D341Med (cell line): Measurements from ENCODE around the gene KRT36.

Experiments
- DNase-seq: peaks from one replicate; pipeline ENCODE4 v3.0.0; 2012; ENCODE audit warnings: low spot score

The KRT36 gene

DNA sequence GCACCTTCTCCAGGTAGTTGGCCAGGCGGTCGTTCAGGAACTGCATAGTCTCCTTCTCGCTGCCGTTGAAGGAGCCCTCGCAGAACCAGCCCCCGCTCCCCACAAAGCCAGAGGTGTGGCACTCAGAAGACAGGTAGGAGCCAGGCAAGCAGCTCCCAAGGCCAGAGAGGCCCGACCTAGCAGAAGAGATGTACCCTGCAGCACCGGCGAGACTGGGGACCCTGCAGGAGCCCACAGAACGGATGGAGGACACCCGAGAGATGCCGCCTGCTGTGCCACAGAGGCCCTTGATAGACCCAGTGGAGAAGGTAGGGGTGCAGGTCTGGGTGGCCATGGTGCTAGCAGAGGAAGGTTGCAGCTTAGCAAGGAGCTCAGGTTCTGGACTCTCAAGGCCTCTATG is at the start of gene KRT36:
KRT36 (minus strand) TSS at position 380 of the 400 bp plus-strand sequence; CDS start at position 334, 46 bp downstream.
- no peak for DNase-seq

DNA sequence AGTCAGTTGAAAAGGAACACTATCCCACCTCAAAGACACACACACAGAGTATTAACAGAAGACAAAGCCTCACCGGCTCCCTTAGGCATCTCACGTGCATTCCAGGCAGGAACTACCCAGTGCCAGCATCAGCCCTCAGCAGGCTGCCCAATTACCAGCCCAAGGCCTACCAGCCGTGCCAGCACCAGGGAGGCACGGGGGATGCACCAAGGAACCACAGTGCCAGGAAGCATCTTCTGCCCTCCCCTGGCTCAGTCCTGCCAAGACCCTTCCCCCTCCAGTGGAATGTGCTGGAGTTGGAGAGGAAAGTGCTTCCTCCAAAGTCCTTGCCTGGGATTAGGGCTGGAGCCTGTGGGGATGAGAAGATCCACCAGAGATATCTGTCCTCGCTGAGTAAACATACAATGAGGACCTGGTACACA is 49.4 kb upstream of the KRT36 start:
- DNase-seq: no peak

DNA sequence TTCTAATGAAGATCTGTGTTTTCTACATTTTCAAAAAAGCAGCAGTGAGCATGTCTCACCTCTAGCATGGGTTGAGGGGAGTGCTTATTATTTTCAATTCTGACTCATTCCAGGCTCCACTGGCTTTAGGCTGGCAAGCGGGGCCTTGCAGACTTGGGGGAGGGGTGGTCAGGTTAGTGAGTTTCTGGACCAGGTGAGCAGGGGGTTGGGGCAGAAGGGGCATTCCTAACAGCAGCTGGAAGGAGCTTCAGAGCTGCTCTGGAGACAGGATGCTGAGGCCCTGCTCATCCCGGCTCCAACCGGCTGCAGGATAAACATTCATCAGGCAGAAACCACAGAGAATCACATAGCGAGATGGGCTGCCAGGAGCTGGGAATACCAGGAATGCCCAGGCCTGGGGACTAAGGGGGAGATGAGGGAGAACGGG is 48.9 kb upstream of the KRT36 start:
- DNase-seq: no peak

DNA sequence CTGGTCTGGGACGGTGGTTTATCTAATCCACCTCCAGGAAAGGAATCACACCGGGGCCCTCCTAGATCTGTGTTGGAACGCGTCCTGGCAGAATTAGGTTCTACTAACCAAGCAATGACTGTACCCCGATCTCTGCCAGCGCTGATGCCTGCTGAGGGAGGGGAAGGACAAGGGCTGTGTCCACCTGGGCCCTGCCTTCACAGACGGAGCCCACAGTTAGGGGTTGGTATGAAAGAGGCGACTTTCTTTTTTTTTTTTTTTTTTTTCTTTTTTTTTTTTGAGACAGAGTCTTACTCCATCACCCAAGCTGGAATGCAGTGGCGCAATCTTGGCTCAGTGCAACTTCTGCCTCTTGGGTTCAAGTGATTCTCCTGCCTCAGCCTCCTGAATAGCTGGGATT is 48.3 kb upstream of the KRT36 start:
- no peak for DNase-seq

DNA sequence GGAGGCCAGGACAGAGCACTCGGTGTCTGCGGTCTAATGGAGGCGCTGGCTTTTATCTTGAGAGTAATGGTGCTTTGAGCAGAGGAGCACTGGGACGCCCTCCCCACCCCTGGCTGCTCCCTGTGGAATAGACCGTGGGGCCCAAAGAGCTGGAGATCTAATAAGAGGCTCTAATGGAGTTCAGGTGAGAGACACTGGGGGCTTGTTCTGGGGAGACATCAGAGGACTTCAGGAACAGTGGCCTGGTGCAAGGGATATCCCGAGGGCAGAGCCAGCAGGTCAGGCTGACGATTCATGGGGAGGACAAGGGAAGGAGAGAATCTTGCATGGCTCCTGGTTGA is 47.9 kb upstream of the KRT36 start:
- no peak for DNase-seq

DNA sequence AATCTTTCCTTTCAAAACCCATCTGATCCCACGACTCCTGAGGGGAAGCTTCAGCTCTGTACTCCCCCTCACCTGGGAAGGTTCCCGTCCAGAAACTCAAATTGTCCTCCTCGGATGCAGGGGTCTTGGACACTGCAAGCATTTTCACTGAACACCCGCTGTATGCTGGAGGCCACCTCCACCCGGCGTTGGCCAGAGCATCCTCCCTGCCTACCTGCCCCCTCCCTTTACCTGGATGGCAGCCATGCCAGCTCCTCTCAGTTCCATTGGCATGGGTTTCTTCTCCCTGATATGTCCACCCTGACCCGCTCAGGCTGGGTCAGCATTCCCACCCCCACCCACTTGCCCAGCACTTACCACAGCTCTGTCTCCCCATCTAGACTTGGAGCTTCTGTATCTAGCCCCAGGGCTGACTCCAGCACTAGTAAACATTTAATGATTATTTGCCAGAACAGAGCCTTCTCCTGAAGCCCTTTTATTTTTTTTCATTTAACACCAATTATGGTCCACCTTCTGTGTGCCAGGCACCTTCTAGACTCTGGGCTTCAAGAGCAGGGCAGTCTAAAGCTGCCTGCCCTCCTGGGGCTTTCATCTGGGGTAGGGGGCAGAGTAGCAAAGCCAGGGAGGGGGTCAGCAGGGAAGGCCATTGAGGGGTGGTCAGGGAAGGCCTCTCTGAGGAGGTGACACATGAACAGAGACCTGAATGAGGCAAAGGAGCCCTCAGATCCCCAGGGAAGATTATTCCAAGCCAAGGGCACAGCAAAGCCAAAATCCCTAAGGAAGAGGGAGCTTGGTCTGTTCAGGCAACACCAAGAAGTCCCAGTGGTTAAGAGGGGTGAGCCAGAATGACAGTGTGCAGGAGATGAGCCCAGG is 47.3 kb upstream of the KRT36 start:
- DNase-seq: no peak

DNA sequence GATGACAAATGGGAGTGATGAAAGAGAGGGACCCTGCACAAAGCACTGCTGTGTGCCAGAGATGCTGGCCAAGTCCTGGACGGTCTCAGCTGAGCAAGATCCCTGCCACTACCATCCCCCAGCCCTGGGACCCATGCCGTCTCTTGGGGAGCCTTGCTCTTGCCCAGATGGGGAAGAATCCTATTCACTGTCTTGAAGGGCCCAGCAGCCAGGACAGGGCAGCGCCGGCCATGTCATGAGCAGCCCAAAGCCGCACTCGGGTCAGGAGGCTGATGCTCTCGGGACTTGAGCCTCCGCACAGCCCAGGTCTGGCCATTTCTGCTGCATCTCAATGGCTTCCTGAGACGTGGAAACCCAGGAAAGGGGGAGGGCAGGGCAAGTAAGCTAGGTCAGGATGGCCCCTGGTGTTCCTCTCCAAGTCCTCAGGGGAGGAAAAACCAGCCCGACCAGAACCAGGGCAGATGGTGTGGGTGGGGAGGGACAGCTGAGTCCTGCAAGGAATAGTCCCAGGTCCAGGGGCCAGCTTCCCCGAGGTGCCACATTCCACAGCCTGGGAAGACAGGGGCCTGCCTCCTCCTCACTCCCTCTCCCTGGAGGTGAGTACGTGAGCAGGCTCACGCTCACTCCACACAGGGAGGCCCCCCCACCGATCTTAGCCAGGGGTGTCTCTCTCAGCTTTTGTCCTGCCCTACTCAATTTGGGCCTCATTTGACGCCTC is 46.2 kb upstream of the KRT36 start:
- no peak for DNase-seq

DNA sequence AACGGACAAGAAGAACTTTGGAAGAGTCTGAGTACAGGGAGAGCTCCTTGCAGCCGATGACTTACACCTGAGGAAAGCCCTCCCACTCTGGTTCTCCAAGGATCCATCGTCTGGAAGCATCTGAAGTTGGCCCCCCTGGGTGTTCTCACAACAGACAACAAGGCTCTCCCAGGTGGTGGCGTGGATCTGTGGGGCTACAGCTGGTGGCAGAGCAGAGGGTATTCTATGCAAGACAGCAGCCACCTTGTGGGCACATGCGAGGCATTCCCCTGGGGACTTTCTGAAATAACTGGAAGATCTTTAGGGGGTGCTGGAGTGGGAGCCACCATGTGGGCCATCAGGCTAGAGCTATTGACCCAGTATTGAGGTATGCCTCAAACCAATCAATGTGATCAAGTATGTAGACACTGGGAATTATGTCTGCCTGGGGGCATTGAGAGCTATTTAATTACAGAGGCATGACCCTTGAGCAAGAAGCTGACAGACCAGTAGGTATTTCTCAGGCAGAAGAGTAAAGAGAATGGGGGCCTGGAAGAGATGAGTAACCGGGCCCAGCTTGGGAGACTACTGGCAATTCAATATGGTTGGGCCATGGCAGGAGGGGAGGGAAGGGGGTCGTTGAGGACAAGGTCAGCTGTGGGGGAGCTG is 45.3 kb upstream of the KRT36 start:
- DNase-seq: no peak

DNA sequence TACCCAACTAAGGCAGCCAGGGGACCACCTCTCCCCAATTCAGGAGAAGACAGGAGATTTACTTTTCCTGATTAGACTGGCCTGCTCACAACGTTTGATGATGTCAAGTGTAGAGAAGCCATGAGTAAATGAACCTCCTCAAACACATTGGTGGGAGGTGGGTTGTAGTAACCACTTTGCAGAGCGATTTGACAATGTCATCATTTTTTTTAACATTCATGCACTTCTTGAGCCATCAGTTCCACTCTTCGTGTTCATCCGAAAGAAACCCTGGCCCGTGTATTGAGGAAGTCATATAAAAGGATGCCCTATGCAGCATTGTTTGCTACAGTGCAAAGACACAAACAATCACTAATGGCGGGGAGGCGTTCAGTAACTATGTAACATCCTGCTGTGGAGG is 43.9 kb upstream of the KRT36 start:
- no peak for DNase-seq

DNA sequence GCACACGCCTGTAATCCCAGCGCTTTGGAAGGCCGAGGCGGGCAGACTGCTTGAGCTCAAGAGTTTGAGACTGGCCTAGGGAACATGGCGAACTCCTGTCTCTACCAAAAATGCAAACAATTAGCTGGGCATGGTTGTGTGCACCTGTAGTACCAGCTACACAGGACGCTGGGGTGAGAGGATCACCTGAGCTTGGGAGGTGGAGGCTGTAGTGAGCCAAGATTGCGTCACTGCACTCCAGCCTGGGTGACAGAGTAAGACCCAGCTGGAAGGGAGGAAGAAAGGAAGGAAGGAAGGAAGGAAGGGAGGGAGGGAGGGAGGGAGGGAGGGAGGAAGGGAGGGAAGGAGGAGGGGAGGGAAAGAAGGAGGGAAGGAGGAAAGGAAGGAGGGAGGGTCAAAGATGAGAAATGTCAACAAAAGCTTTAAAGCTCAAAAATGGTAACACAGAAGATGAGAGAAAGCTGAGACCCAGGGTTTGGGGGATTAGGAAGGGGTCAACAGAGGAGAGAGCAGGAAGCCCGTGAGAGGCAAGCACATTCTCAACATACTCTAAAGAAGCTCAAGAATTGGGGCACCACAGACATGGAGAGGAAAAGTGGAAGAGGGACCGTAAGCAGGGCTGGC is 43.3 kb upstream of the KRT36 start:
- no peak for DNase-seq

DNA sequence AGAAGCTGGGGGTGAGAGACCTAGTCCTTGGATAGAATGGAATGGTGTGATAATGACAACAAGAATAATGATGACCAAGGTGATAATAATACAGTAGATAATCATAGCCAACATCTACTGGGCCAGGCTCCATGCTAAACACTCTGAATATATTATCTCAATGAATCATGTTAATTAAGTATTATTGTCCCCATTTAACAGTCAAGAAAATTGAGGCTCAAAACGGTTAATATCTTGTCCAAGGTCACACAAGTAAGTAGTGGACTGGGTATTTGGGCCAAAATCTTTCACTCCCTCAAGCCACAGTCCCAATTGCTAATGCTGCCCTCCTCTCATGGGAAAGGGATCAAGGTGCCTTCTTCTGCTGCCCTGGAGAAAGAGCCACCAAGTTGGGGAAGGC is 42.3 kb upstream of the KRT36 start:
- DNase-seq: no peak

DNA sequence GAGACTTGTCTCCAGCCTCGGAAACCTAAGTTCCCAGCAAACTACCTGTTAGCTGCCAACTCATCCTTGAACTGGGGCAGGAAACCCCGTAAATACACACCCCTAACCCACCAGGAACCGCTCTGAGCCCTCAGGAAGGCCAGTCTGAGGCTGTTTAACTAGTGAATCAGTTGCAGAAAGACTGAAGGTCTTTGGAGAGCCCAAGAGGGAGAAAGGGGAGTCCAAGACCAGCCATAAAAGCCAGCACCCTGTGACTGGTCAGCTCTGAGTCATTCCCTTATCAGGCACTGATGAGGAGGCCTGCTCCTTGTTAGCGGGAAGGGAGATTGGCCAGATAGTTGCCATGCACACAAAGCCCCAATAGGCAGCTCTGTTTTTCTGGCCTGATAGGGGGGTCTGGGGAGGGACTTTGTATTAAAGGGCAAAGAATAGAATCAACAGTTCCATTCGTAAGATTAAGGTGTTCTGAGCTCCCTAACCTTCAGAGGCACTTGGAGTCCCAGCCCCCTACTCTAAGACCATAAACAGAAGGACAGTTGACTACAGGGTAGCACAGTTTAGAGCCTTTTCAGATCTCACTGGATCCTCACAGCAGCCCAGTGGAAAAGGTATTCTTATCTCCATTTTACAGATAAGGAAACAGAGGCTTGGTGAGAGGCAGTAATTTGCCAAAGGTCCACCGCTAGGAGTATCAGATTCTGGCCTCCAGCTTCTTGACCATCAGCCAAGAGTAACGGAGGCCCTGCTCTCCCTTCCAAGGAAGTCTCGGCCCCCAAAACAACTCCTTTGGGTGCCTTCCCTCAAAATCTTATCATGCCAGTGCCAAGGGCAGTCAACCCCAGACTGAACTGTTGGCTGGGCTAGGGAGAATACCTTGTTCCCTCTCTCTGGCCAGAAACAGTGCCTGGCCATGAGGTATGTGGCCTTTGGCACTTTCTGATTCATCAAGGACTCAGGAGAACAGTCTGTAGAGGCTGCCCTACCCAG is 40.6 kb upstream of the KRT36 start:
- no peak for DNase-seq

DNA sequence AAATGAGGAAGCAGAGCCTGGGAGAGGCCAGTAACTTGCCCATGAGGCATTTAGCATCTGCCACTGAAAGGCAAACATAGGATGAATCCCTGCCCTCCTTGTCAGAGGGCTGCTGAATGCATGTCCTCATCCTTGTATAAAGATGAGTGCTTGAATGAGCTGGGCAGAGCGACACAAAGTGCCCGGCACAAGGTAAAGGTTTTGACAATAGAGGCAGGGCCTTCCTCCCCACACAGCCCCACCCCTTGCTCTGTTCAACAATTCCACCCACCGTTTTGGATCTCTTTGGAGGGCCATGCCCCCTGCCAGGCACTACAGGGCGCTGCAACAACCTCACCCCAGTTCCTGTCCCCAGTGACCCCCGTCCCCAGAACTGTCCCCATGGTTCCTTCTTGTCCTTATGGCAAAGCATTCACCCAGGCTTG is 39.8 kb upstream of the KRT36 start:
- DNase-seq: no peak

DNA sequence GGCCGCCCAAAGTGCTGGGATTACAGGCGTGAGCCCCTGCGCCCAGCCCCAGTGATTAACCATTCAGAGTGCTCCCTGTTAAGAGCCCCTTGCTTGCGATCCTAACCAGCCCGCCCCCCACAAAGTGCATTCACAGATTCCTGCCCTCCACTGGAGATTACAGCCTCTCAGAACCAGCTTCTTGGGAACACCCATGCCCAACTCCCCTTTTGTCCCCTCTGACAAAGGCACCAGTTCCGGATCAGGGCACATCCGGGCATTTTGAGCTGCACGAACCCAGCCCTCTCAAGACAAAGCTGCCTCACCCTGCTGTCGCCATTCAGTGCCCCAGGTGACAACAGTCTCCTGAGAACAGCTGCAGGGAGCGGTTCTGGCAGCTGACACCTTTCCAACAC is 39.2 kb upstream of the KRT36 start:
- no peak for DNase-seq

DNA sequence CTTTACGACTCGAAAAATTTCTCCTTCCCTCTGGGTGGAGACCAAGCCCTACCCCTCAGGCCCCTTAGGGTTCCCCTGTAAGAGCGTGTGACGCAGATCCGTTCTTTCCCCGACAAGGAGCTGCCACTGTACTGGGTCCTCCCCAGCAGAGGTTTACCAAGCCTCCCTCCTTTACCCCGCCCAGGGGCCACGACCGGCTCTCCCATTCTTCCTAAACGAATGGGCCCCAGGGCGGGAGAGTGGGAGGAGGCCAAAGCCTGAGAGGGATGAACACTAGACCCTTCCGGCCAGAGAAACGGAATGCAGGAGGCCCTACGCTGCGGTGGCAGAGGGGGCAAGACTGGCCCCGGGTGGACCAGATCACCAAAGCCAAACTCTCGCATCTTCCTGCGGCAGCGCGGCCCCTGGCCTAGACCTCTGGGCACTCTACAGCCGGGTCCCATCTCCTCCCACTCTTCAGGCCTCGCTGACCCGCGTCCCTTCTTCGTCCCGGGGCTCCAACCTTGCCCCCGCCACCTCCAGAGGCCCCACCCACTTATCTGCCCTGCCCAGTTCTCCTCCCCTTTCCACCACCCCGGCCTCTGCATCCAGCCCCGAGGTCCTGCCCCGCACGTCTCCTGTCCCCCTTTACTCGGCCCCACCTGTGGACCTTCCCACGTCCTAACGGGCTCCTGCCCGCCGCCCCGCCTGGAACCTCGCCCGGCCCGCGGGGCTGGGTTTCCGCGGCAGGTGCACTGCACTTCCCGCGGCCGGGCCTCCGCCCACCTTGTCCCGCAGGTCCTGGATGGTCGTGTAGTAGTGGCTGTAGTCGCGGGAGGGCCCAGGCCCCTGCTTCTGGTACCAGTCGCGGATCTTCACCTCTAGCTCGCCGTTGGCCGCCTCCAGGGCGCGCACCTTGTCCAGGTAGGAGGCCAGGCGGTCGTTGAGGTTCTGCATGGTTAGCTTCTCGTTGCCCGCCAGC is 37.6 kb upstream of the KRT36 start:
- DNase-seq: no peak

DNA sequence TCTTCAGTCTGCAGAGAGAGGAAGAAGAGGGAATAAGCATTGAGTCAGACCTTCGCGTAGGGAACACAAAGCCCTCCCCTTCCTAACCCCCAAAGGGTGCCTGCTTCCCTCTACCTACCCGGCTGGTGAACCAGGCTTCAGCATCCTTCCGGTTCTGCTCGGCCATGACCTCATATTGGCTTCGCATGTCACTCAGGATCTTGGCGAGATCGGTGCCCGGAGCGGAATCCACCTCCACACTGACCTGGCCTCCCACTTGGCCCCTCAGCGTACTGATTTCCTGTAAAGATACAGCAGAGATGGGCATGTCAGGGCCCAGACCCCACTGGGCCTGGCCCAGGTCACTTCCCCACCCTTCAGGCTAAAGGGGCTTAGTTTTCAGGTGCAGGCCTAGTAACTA is 34.6 kb upstream of the KRT36 start:
- no peak for DNase-seq

DNA sequence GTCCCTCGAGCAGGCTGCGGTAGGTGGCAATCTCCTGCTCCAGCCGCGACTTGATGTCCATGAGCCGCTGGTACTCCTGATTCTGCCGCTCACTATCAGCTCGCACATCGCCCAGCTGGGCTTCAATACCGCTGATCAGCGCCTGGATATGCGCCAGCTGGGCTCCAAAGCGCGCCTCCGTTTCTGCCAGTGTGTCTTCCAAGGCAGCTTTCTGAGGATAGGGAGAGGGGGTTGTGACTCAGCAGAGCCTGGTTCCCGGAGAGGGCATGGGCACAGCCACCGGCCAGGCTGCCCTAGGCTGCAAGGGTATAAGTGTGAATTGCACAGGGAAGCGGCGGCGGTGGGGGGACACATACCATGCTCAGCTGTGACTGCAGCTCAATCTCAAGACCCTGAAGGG is 34.1 kb upstream of the KRT36 start:
- DNase-seq: no peak

DNA sequence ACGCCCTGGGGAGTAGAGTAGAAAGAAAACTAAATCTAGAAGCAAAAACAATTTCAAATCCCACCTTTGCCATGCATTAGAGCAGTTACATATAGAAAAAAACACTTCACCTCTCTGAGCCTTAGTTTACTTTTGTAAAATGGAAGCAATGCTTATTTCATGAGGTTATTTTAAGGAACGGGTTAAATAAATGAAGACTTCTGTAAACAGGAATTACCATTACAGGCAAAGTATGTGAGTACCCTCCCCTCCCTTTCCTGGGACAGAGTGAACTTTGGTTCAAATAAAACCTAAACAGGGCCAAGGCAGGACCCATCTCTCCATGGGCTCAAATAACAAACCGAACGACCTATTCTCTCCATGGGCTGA is 33.5 kb upstream of the KRT36 start:
- no peak for DNase-seq

DNA sequence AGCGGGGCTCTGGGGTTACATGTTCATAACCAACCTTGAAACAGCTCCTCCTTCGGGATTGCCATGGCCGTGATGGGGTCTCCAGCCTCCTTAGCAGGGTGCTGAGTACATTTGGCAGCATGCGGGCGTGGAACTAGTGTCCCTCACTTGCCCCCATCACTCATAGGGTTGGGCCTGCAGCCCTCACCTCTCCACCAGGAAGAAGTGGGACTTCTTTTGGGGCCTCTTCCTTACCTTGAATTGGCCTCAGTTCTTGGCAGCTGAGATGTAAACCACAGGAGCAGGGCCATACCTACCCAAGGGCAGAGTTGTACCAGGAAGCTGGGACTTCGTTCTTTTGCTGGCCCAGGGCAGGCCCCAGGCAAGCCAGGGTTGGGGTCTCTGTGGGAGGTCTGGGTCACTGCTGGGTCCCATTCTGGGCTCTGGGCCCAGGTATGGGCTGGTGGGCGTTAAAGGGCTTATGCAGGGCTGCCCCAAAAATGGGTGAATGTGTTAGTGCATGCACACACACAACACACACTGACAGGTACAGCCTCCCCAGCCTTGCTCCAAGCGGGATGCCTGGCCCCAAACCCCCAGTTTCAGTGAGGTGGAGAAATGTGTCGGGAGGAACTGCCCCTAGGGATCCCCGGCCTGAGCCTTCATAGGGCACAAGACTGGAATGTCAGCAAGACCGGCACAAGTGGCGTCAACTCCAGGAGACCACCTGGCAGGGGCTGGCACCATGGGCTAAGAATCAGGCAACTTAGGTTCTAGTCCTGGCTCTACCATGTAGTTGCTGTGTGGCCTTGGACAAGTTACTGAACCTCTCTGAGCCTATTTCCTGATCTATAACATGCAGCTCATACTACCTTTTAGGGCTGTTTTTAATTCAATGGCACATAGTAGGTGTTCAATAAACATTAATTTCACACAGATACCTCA is 32.9 kb upstream of the KRT36 start:
- no peak for DNase-seq
